ENCODE results near the gene ACSS3. TPM values are rescaled to one million over a fixed set of nuclear protein-coding genes. Genes with fewer than 3 reads are reported as not detected.

ACSS3 gene
- total and polyA plus RNA-seq, 2 of the 8 experiments (the other 6 are each of a cell fraction or from before 2014, with no cell fraction given) = 14.4 to 24.0 TPM

- H2BK12ac ChIP-seq (ENCODE audit: low read depth, low read length) = no peak overlapping the region
- FAIRE-seq = no peak
- DNase-seq (ENCODE audit: low read depth in 1 of 2, low spot score in 2 of 2) = no peak
- no peak overlapping the region for H3K27ac ChIP-seq (ENCODE audit: low read depth, low read length)
- H4K8ac ChIP-seq (ENCODE audit: extremely low read depth, insufficient read depth, low read length) = no peak overlapping the region
- H3K23ac ChIP-seq (ENCODE audit: insufficient read length) = no peak overlapping the region
- H3K56ac ChIP-seq (replicated peaks; ENCODE audit: insufficient read length, low read depth, low read length) = no peak overlapping the region
- ChIA-PET CTCF (ENCODE audit: partially characterized antibody) (no interaction called here), POLR2A (ENCODE audit: partially characterized antibody) (no interaction called here)
- H2AK5ac ChIP-seq (ENCODE audit: low read depth, low read length) = no peak overlapping the region
- H2BK20ac ChIP-seq (ENCODE audit: low read length) = no peak overlapping the region
- WGBS, 2 experiments (ENCODE audit: extremely low coverage in 1 of 2, insufficient coverage in 1 of 2, insufficient read length in 1 of 2, insufficient replicate concordance in 2 of 2, low coverage in 1 of 2, low lambda C conversion rate in 2 of 2, missing lambda C conversion rate in 1 of 2) = 65% methylated on average over 1 of the region's 1 CpG; no CpG with 5 or more reads in 1 of the 2 experiments
- no peak overlapping the region for H2BK15ac ChIP-seq (ENCODE audit: low read length)
- no peaks in the 10 kb centered on the region for H4K20me1 ChIP-seq (replicated peaks in 1 of 2; ENCODE audit: control insufficient read depth in 1 of 2, insufficient read depth in 2 of 2, low read length in 2 of 2)
- H3K14ac ChIP-seq (ENCODE audit: insufficient read length) = no peak overlapping the region
- H3K23me2 ChIP-seq (ENCODE audit: low read depth, low read length) = no peaks in the 10 kb centered on the region
- peaks cover 0 to 58% of the 10 kb centered on the region in 2 experiments; a peak in 2 of 4 replicates for H3K79me2 ChIP-seq (ENCODE audit: control insufficient read depth in 1 of 2, insufficient read depth in 2 of 2, low read length in 2 of 2)
- no peak overlapping the region for H2BK120ac ChIP-seq (replicated peaks; ENCODE audit: low read depth, low read length)
- H3K18ac ChIP-seq (ENCODE audit: extremely low read depth, low read length) = no peak overlapping the region
- H3K79me1 ChIP-seq (ENCODE audit: low read depth, low read length) = peaks cover 4% of the 10 kb centered on the region; the same call in 1 of the 2 replicates
- peak overlapping the region; percentile 62 for H4K5ac ChIP-seq (ENCODE audit: insufficient read length, low read depth, low read length)
- peak overlapping the region in 1 of 2 experiments; percentile 34; a peak in 1 of 4 replicates for H3K4me2 ChIP-seq (ENCODE audit: insufficient read depth in 1 of 2, low read depth in 2 of 2, low read length in 2 of 2)
- H3K36me3 ChIP-seq (ENCODE audit: control insufficient read depth in 2 of 4, insufficient read depth in 4 of 4, low read length in 3 of 4) = no peaks in the 10 kb centered on the region
- no peak overlapping the region for H3K4ac ChIP-seq (replicated peaks; ENCODE audit: insufficient read length, low read depth, low read length)
- no peaks in the 10 kb centered on the region for H3K27me3 ChIP-seq (replicated peaks in 1 of 4; ENCODE audit: control insufficient read depth in 3 of 4, extremely low read depth in 1 of 4, insufficient read depth in 3 of 4, low read length in 3 of 4)
- no peak overlapping the region for H2AFZ ChIP-seq (ENCODE audit: low read length)
- H3K9ac ChIP-seq (replicated peaks in 1 of 4; ENCODE audit: extremely low read depth in 1 of 4, low read depth in 3 of 4, low read length in 3 of 4) = no peak overlapping the region
- peak overlapping the region in 1 of 4 experiments; percentile 18; a peak in 1 of 8 replicates for H3K4me3 ChIP-seq (ENCODE audit: extremely low read depth in 1 of 4, insufficient read depth in 2 of 4, low read depth in 3 of 4, low read length in 4 of 4)
- no peaks in the 10 kb centered on the region for H3K9me3 ChIP-seq (ENCODE audit: insufficient read depth in 2 of 2, low read depth in 1 of 2, low read length in 1 of 2)
- no peak overlapping the region for H2BK5ac ChIP-seq (ENCODE audit: low read depth, low read length)
- H4K91ac ChIP-seq (replicated peaks; ENCODE audit: insufficient read length, low read length) = no peak overlapping the region
- H3K4me1 ChIP-seq (replicated peaks in 1 of 4; ENCODE audit: control insufficient read depth in 3 of 4, insufficient read depth in 4 of 4, low read length in 3 of 4) = peaks cover 0 to 32% (median 15%) of the 10 kb centered on the region in 4 experiments; a peak in 6 of 7 replicates
- TF ChIP-seq HDAC2 (IDR thresholded peaks at IDR 0.05; ENCODE audit: borderline replicate concordance in 1 of 2, low read depth in 2 of 2, low read length in 2 of 2) = no peak
- no peak for TF ChIP-seq EZH2 (IDR thresholded peaks at IDR 0.05; ENCODE audit: low read depth, low read length, severe bottlenecking)
- TF ChIP-seq, protein P1, sequence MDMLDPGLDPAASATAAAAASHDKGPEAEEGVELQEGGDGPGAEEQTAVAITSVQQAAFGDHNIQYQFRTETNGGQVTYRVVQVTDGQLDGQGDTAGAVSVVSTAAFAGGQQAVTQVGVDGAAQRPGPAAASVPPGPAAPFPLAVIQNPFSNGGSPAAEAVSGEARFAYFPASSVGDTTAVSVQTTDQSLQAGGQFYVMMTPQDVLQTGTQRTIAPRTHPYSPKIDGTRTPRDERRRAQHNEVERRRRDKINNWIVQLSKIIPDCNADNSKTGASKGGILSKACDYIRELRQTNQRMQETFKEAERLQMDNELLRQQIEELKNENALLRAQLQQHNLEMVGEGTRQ (IDR thresholded peaks at IDR 0.05; ENCODE audit: low read length) = no peak
- TF ChIP-seq PHF8 (conservative IDR thresholded peaks at IDR 0.05; ENCODE audit: low read depth, low read length) = no peak
- no peak for TF ChIP-seq CEBPB (IDR thresholded peaks at IDR 0.05; ENCODE audit: low read depth, low read length)
- TF ChIP-seq SIN3A (conservative IDR thresholded peaks at IDR 0.05 in 1 of 2, IDR thresholded peaks at IDR 0.05 in 1 of 2; ENCODE audit: low read depth in 1 of 2, low read length in 2 of 2) = no peak
- no peak for TF ChIP-seq TEAD4 (IDR thresholded peaks at IDR 0.05; ENCODE audit: low read depth, low read length)
- no peak for TF ChIP-seq KDM5A (IDR thresholded peaks at IDR 0.05; ENCODE audit: low read length)
- TF ChIP-seq ATF3 (IDR thresholded peaks at IDR 0.05; ENCODE audit: insufficient read depth, low read depth, low read length) = no peak
- no peak for TF ChIP-seq MAFK (IDR thresholded peaks at IDR 0.05; ENCODE audit: low read depth, low read length)
- TF ChIP-seq EGR1 (IDR thresholded peaks at IDR 0.05; ENCODE audit: borderline replicate concordance, low read depth, low read length) = no peak
Measured at GRCh38 chr12:81084811-81085350, 7.0 kb downstream of the ACSS3 start.

Data from H1 (cell line).